ENCODE measurements around the gene UNC5C.

The UNC5C gene

GRCh38 chr4:95318044-95318443 is 230.7 kb downstream of the UNC5C start:
- DNase-seq, result no peak

GRCh38 chr4:95317085-95317793 is 231.5 kb downstream of the UNC5C start:
- no peak for DNase-seq

GRCh38 chr4:95314573-95314972 is 234.2 kb downstream of the UNC5C start:
- DNase-seq, result no peak

- DNase-seq, result no peak
Measured at GRCh38 chr4:95304898-95305297, 243.9 kb downstream of the UNC5C start.

- no peak for DNase-seq
Measured at GRCh38 chr4:95300304-95300703, 248.5 kb downstream of the UNC5C start.

GRCh38 chr4:95296052-95296451 is 252.7 kb downstream of the UNC5C start:
- no peak for DNase-seq

- no peak for DNase-seq
Measured at GRCh38 chr4:95295157-95295556, 253.6 kb downstream of the UNC5C start.

GRCh38 chr4:95294321-95294720 is 254.5 kb downstream of the UNC5C start:
- DNase-seq, result no peak

- DNase-seq, result peak; percentile 16
Measured at GRCh38 chr4:95293014-95293413, 255.8 kb downstream of the UNC5C start.

- DNase-seq, result peak; percentile 40
Measured at GRCh38 chr4:95290702-95291101, 258.1 kb downstream of the UNC5C start.

- DNase-seq, result no peak
Measured at GRCh38 chr4:95289028-95289634, 259.6 kb downstream of the UNC5C start.

- DNase-seq, result no peak
Measured at GRCh38 chr4:95288552-95288951, 260.2 kb downstream of the UNC5C start.

- no peak for DNase-seq
Measured at GRCh38 chr4:95285797-95286196, 263.0 kb downstream of the UNC5C start.

GRCh38 chr4:95284655-95285054 is 264.1 kb downstream of the UNC5C start:
- no peak for DNase-seq

GRCh38 chr4:95283320-95283719 is 265.5 kb downstream of the UNC5C start:
- DNase-seq, result no peak

- DNase-seq, result no peak
Measured at GRCh38 chr4:95272797-95273196, 276.0 kb downstream of the UNC5C start.

- no peak for DNase-seq
Measured at GRCh38 chr4:95272036-95272435, 276.7 kb downstream of the UNC5C start.

GRCh38 chr4:95268819-95269565 is 279.8 kb downstream of the UNC5C start:
- no peak for DNase-seq

GRCh38 chr4:95267081-95267480 is 281.7 kb downstream of the UNC5C start:
- DNase-seq, result no peak

- no peak for DNase-seq
Measured at GRCh38 chr4:95265814-95266740, 282.7 kb downstream of the UNC5C start.

- no peak for DNase-seq
Measured at GRCh38 chr4:95264843-95265242, 283.9 kb downstream of the UNC5C start.

- DNase-seq, result no peak
Measured at GRCh38 chr4:95263960-95264359, 284.8 kb downstream of the UNC5C start.

GRCh38 chr4:95263391-95263790 is 285.4 kb downstream of the UNC5C start:
- DNase-seq, result no peak

Measured in activated CD4-positive, alpha-beta T cell treated with anti-CD3 and anti-CD28 coated beads, Interleukin-2, amount 50 U/mL, for 16 hours (primary cell).